Ovary (tissue), 3 donors: ENCODE data around the gene ARHGAP4.

Source experiments
- CTCF ChIP-seq, 3 donors: fragments of 450-650 bp in 2 of 3; fragments of 200-600 bp in 1 of 3; IDR thresholded peaks; one replicate each; pipeline versions ENCODE4 v1.5.1 to v1.8.0; 2016 to 2022; ENCODE audit warnings: antibody characterized with exemption in 3 of 3, mild to moderate bottlenecking in 1 of 3
- POLR2A ChIP-seq: fragments of 450-650 bp; IDR thresholded peaks from one replicate; pipeline ENCODE4 v1.6.1; 2017; ENCODE audit warnings: antibody characterized with exemption, mild to moderate bottlenecking, moderate library complexity
- donor health status: DM: no; HTN: no; CAD: no.

GRCh38 chrX:153929576-153929975 lies 3.5 kb upstream of the ARHGAP4 start:
- TF ChIP-seq CTCF (IDR thresholded peaks at IDR 0.05) (no peak), POLR2A (no peak)
